ENCODE data around the gene MPL.

Gene MPL

DNA sequence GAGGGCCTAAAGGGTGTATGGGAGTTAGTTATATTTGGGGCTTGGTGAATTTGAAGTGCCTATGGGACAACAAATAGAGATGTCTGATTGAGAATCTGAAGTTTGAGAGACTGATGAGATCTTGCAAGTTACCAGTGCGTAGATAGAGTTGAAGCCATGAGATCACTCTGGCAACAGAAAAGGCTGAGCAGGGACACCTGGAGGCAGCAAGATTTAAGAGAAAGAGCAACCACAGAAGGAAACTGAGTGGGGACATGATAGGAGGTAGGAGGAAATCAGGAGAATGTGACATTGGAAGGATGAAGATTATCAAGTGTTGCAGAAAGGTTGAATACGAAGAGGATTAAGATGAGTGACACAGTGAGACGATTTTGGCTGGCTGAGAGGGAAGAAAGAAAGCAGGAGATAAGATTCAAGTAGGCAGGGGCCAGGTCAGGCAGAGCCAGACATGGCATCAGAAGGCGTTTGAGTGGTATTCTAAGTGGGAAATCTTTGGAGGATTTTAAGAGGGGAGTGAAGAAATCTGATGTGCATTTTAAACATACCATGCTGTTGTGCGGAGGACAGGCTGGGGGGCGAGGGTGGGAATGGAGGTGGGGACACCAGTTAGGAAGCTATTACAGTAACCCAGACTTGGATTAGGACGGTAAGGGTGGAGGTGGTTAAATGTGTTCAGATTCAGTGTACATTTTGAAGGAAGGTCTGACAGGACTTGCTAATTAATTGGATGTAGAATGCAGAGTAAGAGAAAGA is 3.0 kb upstream of the MPL start:
- no peak for DNase-seq
- H3K27me3 ChIP-seq: no peaks in the 10 kb centered on the region
- TF ChIP-seq, protein P1, sequence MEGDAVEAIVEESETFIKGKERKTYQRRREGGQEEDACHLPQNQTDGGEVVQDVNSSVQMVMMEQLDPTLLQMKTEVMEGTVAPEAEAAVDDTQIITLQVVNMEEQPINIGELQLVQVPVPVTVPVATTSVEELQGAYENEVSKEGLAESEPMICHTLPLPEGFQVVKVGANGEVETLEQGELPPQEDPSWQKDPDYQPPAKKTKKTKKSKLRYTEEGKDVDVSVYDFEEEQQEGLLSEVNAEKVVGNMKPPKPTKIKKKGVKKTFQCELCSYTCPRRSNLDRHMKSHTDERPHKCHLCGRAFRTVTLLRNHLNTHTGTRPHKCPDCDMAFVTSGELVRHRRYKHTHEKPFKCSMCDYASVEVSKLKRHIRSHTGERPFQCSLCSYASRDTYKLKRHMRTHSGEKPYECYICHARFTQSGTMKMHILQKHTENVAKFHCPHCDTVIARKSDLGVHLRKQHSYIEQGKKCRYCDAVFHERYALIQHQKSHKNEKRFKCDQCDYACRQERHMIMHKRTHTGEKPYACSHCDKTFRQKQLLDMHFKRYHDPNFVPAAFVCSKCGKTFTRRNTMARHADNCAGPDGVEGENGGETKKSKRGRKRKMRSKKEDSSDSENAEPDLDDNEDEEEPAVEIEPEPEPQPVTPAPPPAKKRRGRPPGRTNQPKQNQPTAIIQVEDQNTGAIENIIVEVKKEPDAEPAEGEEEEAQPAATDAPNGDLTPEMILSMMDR (IDR thresholded peaks at IDR 0.05; ENCODE audit: low read depth, low read length): no peak

DNA sequence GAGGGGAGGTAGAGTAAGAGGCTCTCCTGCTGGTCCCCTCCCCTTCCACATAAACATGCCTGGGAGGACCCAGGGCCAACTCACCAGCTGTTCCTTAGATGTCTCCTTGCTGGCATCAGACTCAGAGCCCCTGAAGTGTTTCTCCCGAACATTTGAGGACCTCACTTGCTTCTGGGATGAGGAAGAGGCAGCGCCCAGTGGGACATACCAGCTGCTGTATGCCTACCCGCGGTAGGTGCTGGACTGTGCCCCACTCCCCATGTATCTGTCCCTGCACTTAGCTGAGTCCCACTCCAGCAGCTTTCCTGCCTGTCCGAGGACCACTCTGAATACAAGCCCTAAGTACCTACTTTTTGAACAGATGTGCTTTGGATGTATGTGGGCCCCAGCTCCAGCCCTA is 383 bp downstream of the MPL start:
- DNase-seq: no peak
- TF ChIP-seq, protein P1 (IDR thresholded peaks at IDR 0.05; ENCODE audit: low read depth, low read length): no peak
- no peaks in the 10 kb centered on the region for H3K9me3 ChIP-seq
- H3K4me1 ChIP-seq: no peaks in the 10 kb centered on the region
- H3K36me3 ChIP-seq: no peaks in the 10 kb centered on the region
- H3K27me3 ChIP-seq: no peaks in the 10 kb centered on the region
- no peak overlapping the region for H3K4me3 ChIP-seq (ENCODE audit: low read depth, low read length)

More for the DNA sequence above, 3.0 kb upstream of the MPL start:
- no peaks in the 10 kb centered on the region for H3K36me3 ChIP-seq
- H3K9me3 ChIP-seq: no peaks in the 10 kb centered on the region
- no peaks in the 10 kb centered on the region for H3K4me1 ChIP-seq
- no peak overlapping the region for H3K4me3 ChIP-seq (ENCODE audit: low read depth, low read length)

DNA sequence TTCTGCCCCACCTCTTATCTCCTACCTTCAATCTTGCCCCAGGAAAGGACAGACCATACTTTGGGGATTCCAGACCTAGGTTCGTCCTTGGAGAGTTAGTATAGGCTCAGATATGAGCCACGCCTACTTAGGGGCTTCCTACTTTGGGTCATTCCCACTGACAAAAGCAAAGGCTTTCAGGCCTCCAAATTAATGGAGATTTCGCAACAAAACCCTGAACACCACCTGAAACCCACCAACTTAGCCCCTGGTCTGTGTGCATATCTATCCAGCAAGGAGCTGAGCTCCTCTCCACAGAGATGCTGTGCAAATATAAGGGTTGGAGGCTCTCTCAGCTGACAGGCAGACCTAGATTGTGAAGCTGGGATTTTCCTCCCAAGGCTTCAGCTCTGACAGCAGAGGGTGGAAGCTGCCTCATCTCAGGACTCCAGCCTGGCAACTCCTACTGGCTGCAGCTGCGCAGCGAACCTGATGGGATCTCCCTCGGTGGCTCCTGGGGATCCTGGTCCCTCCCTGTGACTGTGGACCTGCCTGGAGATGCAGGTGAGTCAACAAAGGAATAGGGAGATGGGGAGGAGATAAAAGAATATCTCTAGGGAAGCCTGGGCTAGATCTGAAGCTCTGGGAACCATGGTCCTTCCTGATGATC is 2.1 kb downstream of the MPL start:
- Histone ChIP-seq H3K27me3 (no peaks in the 10 kb centered on the region), H3K4me1 (no peaks in the 10 kb centered on the region), H3K36me3 (no peaks in the 10 kb centered on the region), H3K4me3 (ENCODE audit: low read depth, low read length) (no peak overlapping the region), H3K9me3 (no peaks in the 10 kb centered on the region)
- TF ChIP-seq, protein P1 (IDR thresholded peaks at IDR 0.05; ENCODE audit: low read depth, low read length): no peak
- DNase-seq: no peak

DNA sequence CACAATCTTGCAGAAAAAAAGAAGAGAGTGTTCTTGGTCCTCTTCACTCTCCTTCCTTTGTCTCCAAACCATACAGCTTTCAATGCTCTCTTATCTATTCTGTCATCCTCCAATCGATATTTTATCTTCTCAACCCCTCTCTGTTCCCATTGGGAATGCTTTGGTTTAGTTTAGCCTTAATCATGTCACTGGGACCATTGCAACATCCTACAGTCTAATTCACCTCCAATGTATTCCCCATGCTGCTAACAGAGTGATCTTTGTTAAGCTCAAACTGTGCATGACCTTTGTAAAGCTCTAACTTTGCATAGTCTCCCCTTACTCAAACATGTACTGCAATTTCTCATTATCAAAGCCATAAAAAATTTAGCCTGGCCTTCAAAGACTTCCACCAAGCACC is 2.9 kb downstream of the MPL start:
- Histone ChIP-seq H3K4me1 (no peaks in the 10 kb centered on the region), H3K4me3 (ENCODE audit: low read depth, low read length) (no peak overlapping the region), H3K9me3 (no peaks in the 10 kb centered on the region), H3K36me3 (no peaks in the 10 kb centered on the region), H3K27me3 (no peaks in the 10 kb centered on the region)
- no peak for DNase-seq
- TF ChIP-seq, protein P1 (IDR thresholded peaks at IDR 0.05; ENCODE audit: low read depth, low read length): no peak

DNA sequence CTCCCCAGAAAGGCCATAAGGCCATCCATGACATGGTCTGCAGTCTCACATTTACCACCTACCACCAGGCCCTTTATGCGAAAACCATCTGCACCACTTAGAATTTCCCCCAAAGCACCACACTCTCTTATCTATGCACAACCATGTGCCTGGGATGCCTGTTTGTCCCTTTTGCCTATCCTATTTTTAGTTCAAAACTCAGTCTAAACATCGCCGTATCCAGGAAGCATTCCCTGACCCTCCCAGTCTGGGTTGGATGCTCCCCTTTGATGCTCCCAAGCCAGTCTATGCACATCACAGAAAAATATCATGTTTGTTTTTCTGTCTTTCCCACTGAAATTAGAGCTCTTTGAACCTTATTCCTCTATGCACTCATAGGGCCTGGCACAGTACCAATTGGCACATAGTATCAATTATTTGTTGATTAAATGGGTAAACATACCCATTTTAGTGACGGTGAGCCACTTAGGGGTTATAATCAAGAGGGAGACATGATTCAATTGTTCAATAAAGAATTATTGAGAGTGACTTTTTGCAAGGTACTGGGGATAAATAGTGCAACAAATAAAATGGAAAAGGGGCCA is 6.7 kb downstream of the MPL start:
- TF ChIP-seq, protein P1 (IDR thresholded peaks at IDR 0.05; ENCODE audit: low read depth, low read length): no peak
- H3K27me3 ChIP-seq: no peaks in the 10 kb centered on the region
- H3K36me3 ChIP-seq: no peaks in the 10 kb centered on the region
- DNase-seq: no peak
- H3K4me1 ChIP-seq: no peaks in the 10 kb centered on the region
- H3K4me3 ChIP-seq (ENCODE audit: low read depth, low read length): no peak overlapping the region
- H3K9me3 ChIP-seq: no peaks in the 10 kb centered on the region

DNA sequence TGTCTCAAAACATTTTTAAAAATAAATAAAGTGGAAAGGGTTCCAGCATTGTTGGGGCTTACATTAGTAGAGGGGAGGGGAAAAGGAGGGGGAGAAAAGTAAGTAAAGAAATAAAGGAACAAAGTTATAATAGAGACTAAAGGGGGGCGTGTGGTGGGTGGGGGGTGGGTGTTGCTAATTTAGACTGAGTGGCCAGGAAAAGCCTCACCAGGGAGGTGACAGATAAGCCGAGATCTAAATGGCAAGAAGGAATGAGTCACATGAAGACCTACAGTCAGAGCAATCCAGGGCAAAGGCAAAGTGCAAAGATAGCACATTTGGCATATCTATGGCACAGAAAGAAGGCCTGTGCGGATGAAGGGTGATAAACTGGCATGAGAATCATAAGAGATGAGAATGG is 7.5 kb downstream of the MPL start:
- TF ChIP-seq, protein P1 (IDR thresholded peaks at IDR 0.05; ENCODE audit: low read depth, low read length): no peak
- H3K27me3 ChIP-seq: no peaks in the 10 kb centered on the region
- H3K4me1 ChIP-seq: no peaks in the 10 kb centered on the region
- H3K9me3 ChIP-seq: no peaks in the 10 kb centered on the region
- DNase-seq: no peak
- no peaks in the 10 kb centered on the region for H3K36me3 ChIP-seq
- H3K4me3 ChIP-seq (ENCODE audit: low read depth, low read length): no peak overlapping the region

Data from BE2C (cell line).